KMS-11 (cell line): ENCODE data around the gene PCGF5.

Source experiments
- H2AFZ ChIP-seq: fragments of 200-600 bp; sonication (generic); 2 replicates; pipeline ENCODE4 v1.6.1; 2016; ENCODE audit warnings: antibody characterized with exemption, mixed run types, low read depth
- H3K27ac ChIP-seq: fragments of 200-600 bp; sonication (generic); 2 replicates; pipeline ENCODE4 v1.6.1; 2016; ENCODE audit warnings: mild to moderate bottlenecking, mixed run types
- H3K27me3 ChIP-seq: fragments of 200-600 bp; sonication (generic); 2 replicates; pipeline ENCODE4 v1.6.1; 2017; ENCODE audit warnings: mild to moderate bottlenecking, low read depth, mixed run types, moderate library complexity; ENCODE audit not compliant: insufficient read depth
- H3K36me3 ChIP-seq: fragments of 200-600 bp; sonication (generic); 2 replicates; pipeline ENCODE4 v1.6.1; 2017; ENCODE audit warnings: mild to moderate bottlenecking, mixed run types; ENCODE audit not compliant: insufficient read depth
- H3K4me1 ChIP-seq: fragments of 200-600 bp; sonication (generic); 2 replicates; pipeline ENCODE4 v1.6.1; 2016; ENCODE audit warnings: mild to moderate bottlenecking, low read depth, mixed run types; ENCODE audit not compliant: poor library complexity, severe bottlenecking
- H3K4me2 ChIP-seq: fragments of 200-600 bp; sonication (generic); 2 replicates; pipeline ENCODE4 v1.7.0; 2016; ENCODE audit warnings: mild to moderate bottlenecking, mixed run types
- H3K4me3 ChIP-seq: fragments of 200-600 bp; sonication (generic); IDR thresholded peaks from 2 replicates; pipeline ENCODE4 v1.6.1; 2017; ENCODE audit warnings: low read depth, low read length, mixed read lengths; ENCODE audit not compliant: insufficient read depth
- H3K79me2 ChIP-seq: fragments of 200-600 bp; sonication (generic); 2 replicates; pipeline ENCODE4 v1.6.1; 2016; ENCODE audit warnings: low read depth, mixed run types; ENCODE audit not compliant: insufficient read depth
- H3K9ac ChIP-seq: fragments of 200-600 bp; sonication (generic); 2 replicates; pipeline ENCODE4 v1.6.1; 2016; ENCODE audit warnings: mild to moderate bottlenecking, mixed run types
- H4K20me1 ChIP-seq: fragments of 200-600 bp; sonication (generic); 2 replicates; pipeline ENCODE4 v1.6.1; 2016; ENCODE audit warnings: mild to moderate bottlenecking, mixed run types; ENCODE audit not compliant: insufficient read depth
- CTCF ChIP-seq: fragments of 200-600 bp; sonication (generic); conservative IDR thresholded peaks from 2 replicates; pipeline ENCODE4 v1.6.1; 2017; ENCODE audit warnings: low read depth, mild to moderate bottlenecking, antibody characterized with exemption, low read length, moderate library complexity, mixed read lengths

The PCGF5 gene

GRCh38 chr10:91206837-91207474, 13.5 kb upstream of the PCGF5 start:
- Histone ChIP-seq H3K36me3 (no peaks in the 10 kb centered on the region), H3K9ac (no peak overlapping the region), H3K4me1 (peaks cover 94% of the 10 kb centered on the region), H4K20me1 (0 out of 2 replicates have a peak, but pooled peaks cover 4% of the 10 kb centered on the region), H3K79me2 (peaks cover 55% of the 10 kb centered on the region; the same call in 1 of the 2 replicates), H3K27me3 (no peaks in the 10 kb centered on the region), H2AFZ (no peak overlapping the region), H3K27ac (no peak overlapping the region), H3K4me2 (no peak overlapping the region), H3K4me3 (no peak overlapping the region)
- TF ChIP-seq CTCF = no peak

GRCh38 chr10:91208642-91209041, 11.8 kb upstream of the PCGF5 start:
- no peak overlapping the region for H2AFZ ChIP-seq
- peaks cover 43% of the 10 kb centered on the region; the same call in 1 of the 2 replicates for H3K79me2 ChIP-seq
- H3K4me2 ChIP-seq = peak overlapping the region; percentile 68
- peaks cover 90% of the 10 kb centered on the region for H3K4me1 ChIP-seq
- TF ChIP-seq CTCF = no peak
- no peaks in the 10 kb centered on the region for H3K36me3 ChIP-seq
- no peaks in the 10 kb centered on the region for H3K27me3 ChIP-seq
- H4K20me1 ChIP-seq = 0 out of 2 replicates have a peak, but pooled peaks cover 4% of the 10 kb centered on the region
- H3K4me3 ChIP-seq = no peak overlapping the region
- H3K27ac ChIP-seq = 0 out of 2 replicates have a peak overlapping the region, but pooled peaks have one; percentile 16
- no peak overlapping the region for H3K9ac ChIP-seq

- H4K20me1 ChIP-seq = 0 out of 2 replicates have a peak, but pooled peaks cover 4% of the 10 kb centered on the region
- H3K4me1 ChIP-seq = peaks cover 83% of the 10 kb centered on the region
- no peak overlapping the region for H3K9ac ChIP-seq
- peak overlapping the region; percentile 71 for H3K27ac ChIP-seq
- peaks cover 32% of the 10 kb centered on the region; the same call in 1 of the 2 replicates for H3K79me2 ChIP-seq
- TF ChIP-seq CTCF = no peak
- H3K4me3 ChIP-seq = no peak overlapping the region
- no peak overlapping the region for H2AFZ ChIP-seq
- no peaks in the 10 kb centered on the region for H3K36me3 ChIP-seq
- no peaks in the 10 kb centered on the region for H3K27me3 ChIP-seq
- H3K4me2 ChIP-seq = peak overlapping the region; percentile 55
Measured at GRCh38 chr10:91210014-91210413, 10.4 kb upstream of the PCGF5 start.

- Histone ChIP-seq H3K36me3 (no peaks in the 10 kb centered on the region), H3K27ac (peak overlapping the region; percentile 71), H4K20me1 (0 out of 2 replicates have a peak, but pooled peaks cover 4% of the 10 kb centered on the region), H2AFZ (no peak overlapping the region), H3K27me3 (no peaks in the 10 kb centered on the region), H3K4me2 (peak overlapping the region; percentile 55), H3K9ac (no peak overlapping the region), H3K79me2 (peaks cover 29% of the 10 kb centered on the region; the same call in 1 of the 2 replicates), H3K4me3 (no peak overlapping the region), H3K4me1 (peaks cover 83% of the 10 kb centered on the region)
- TF ChIP-seq CTCF = no peak
Measured at GRCh38 chr10:91210435-91210834, 10.0 kb upstream of the PCGF5 start.
